ENCODE measurements around the gene CAPN1. TPM values are rescaled to one million over a fixed set of nuclear protein-coding genes. Genes with fewer than 3 reads are reported as not detected.

Gene CAPN1
- total and polyA plus RNA-seq, 12 donors, result 61.6 to 110 (median 84.8) TPM

DNA sequence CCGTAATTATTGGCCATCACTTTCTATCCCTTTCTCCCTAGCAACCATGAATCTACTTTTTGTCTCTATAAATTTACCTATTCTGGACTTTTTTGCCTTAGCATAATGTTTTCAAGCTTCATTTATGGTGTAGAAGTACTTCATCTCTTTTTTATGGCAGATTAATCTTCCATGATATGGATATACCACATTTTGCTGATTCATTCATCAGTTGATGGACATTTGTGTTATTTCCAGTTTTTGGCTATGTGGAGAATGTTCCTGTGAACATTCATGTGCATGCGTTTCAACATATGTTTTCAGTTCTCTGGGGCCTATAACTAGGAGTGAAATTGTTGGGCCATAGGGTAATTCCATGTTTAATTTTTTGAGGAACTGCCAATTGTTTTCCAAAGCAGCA, 12.8 kb downstream of the CAPN1 start:
- H3K4me1 ChIP-seq, result no peaks in the 10 kb centered on the region
- no peak for DNase-seq
- H3K27me3 ChIP-seq, result no peaks in the 10 kb centered on the region
- WGBS, 2 donors, result 96 to 100% methylated on average over 2 of the region's 2 CpGs
- no peak overlapping the region for H3K4me3 ChIP-seq
- H3K36me3 ChIP-seq, result peaks cover 0 to 100% (median 60%) of the 10 kb centered on the region in 9 donors
- no peak overlapping the region for H3K27ac ChIP-seq
- intact Hi-C loops (cut with DNase I), result no loop called here
- TF ChIP-seq CTCF (IDR thresholded peaks at IDR 0.05), result no peak
- no peaks in the 10 kb centered on the region for H3K9me3 ChIP-seq
- ATAC-seq, result no peak

DNA sequence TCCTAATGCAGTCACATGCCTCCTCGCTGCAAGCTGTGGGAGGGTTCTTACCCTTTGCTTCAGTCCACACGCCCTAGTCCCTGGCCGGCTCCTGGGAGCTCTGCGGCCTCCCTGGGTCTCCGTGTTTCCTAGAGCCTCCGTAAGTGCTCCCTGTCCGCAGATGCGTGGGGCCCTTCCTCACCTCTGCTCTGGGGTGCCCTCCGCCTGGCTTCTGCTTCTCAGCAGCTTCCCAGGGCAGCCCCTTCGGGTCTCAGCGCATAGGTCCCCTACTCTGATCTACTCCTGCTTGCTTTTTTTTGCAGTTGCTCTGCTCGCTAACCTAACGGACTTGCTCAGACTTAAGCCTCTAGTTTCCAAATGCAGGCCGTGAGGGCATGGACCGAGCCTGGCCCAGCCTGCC, 22.4 kb downstream of the CAPN1 start:
- no peak overlapping the region for H3K4me3 ChIP-seq
- no peak overlapping the region for H3K27ac ChIP-seq
- intact Hi-C loops (cut with DNase I), result loop anchor here in 1 of 10 donors (10.0 kb wide), 1 partner anchor 51 kb away; no protein-coding TSS in a partner anchor
- ATAC-seq, result no peak
- H3K4me1 ChIP-seq, result peaks cover 0 to 3% (median 0%) of the 10 kb centered on the region in 9 donors
- peaks cover 4 to 98% (median 25%) of the 10 kb centered on the region in 9 donors for H3K36me3 ChIP-seq
- no peaks in the 10 kb centered on the region for H3K27me3 ChIP-seq
- 94 to 96% methylated on average over 15 of the region's 15 CpGs for WGBS, 2 donors
- TF ChIP-seq CTCF (IDR thresholded peaks at IDR 0.05), result no peak
- H3K9me3 ChIP-seq, result no peaks in the 10 kb centered on the region
- DNase-seq, result no peak

- Histone ChIP-seq H3K27ac (no peak overlapping the region), H3K27me3 (no peaks in the 10 kb centered on the region), H3K36me3 (peaks cover 7 to 98% (median 30%) of the 10 kb centered on the region in 9 donors), H3K9me3 (no peaks in the 10 kb centered on the region), H3K4me1 (peaks cover 0 to 3% (median 0%) of the 10 kb centered on the region in 9 donors), H3K4me3 (no peak overlapping the region)
- ATAC-seq, result peak in 7 of 8 donors; percentile 18 to 68 (median 43)
- peak; percentile 62 to 96 (median 78) for TF ChIP-seq CTCF (IDR thresholded peaks at IDR 0.05)
- intact Hi-C loops (cut with DNase I), result loop anchor here in 1 of 10 donors (10.0 kb wide), 1 partner anchor 50 kb away; no protein-coding TSS in a partner anchor
- no peak for DNase-seq
- 57 to 65% methylated on average over 38 of the region's 38 CpGs for WGBS, 2 donors
These were observed 23.2 kb downstream of the CAPN1 start for GRCh38 chr11:65204646-65205601.

- Histone ChIP-seq H3K36me3 (peaks cover 7 to 98% (median 37%) of the 10 kb centered on the region in 9 donors), H3K27me3 (no peaks in the 10 kb centered on the region), H3K9me3 (no peaks in the 10 kb centered on the region), H3K4me3 (no peak overlapping the region), H3K4me1 (peaks cover 0 to 3% (median 0%) of the 10 kb centered on the region in 9 donors), H3K27ac (no peak overlapping the region)
- DNase-seq (no peak), ATAC-seq (no peak)
- intact Hi-C loops (cut with DNase I), result loop anchor here in 1 of 10 donors (10.0 kb wide), 1 partner anchor 49 kb away; no protein-coding TSS in a partner anchor
- 76 to 82% methylated on average over 3 of the region's 3 CpGs for WGBS, 2 donors
- TF ChIP-seq CTCF (IDR thresholded peaks at IDR 0.05), result no peak
These were observed 23.9 kb downstream of the CAPN1 start for GRCh38 chr11:65205602-65205967.
